Vagina (tissue), 2 donors: ENCODE data around the gene PTPRN2. TPM values are rescaled to one million over a fixed set of nuclear protein-coding genes. Genes with fewer than 3 reads are reported as not detected.

Experiments
- DNase-seq, 2 donors: peaks; one replicate each; pipeline ENCODE4 v3.0.0-alpha.2; 2017; ENCODE audit errors: extremely low spot score in 2 of 2
- H3K27ac ChIP-seq: fragments of 200-600 bp; sonication (generic); one replicate; pipeline ENCODE4 v1.5.1; 2019
- H3K27me3 ChIP-seq: fragments of 200-600 bp; sonication (generic); one replicate; pipeline ENCODE4 v1.5.1; 2019
- H3K36me3 ChIP-seq, 2 donors: fragments of 200-600 bp; sonication (generic); one replicate each; pipeline ENCODE4 v1.5.1; 2017 to 2019
- H3K4me1 ChIP-seq: fragments of 200-600 bp; sonication (generic); one replicate; pipeline ENCODE4 v1.5.1; 2019
- H3K4me3 ChIP-seq, 2 donors: fragments of 200-600 bp; sonication (generic); 1 replicate in 1 of 2; 2 replicates in 1 of 2; pipeline ENCODE4 v1.5.1; 2016 to 2019
- H3K9me3 ChIP-seq: fragments of 200-600 bp; sonication (generic); one replicate; pipeline ENCODE4 v1.5.1; 2019
- POLR2A ChIP-seq, 2 donors: fragments of 450-650 bp; IDR thresholded peaks; one replicate each; pipeline ENCODE4 v1.6.1; 2017; ENCODE audit warnings: antibody characterized with exemption in 2 of 2, mild to moderate bottlenecking in 2 of 2, moderate library complexity in 2 of 2
- POLR2AphosphoS5 ChIP-seq, 2 donors: sonication (generic); formaldehyde crosslinking; IDR thresholded peaks; one replicate each; pipeline ENCODE4 v1.9.0; 2017; ENCODE audit warnings: antibody characterized with exemption in 2 of 2, mild to moderate bottlenecking in 2 of 2, low read depth in 1 of 2; ENCODE audit not compliant: insufficient read depth in 1 of 2
- intact Hi-C: fragments of 100-400 bp; cut with DNase I; formaldehyde crosslinking; loops from one replicate; pipeline ENCODE4 v1.15.1; 2023
- total RNA-seq: library from RNA; depleted of rRNA; stranded (reverse); fragments of >200 nt; gene quantifications from one replicate; pipeline ENCODE4 v1.2.3, GENCODE V29; 2016
- TF ChIP-seq, protein P1 (sequence below), 3 experiments: fragments of 450-650 bp in 2 of 3; fragments of 200-600 bp in 1 of 3; sonication (generic) in 1 of 3; IDR thresholded peaks; one replicate each; pipeline ENCODE4 v1.5.1; 2017 to 2019; ENCODE audit warnings: antibody characterized with exemption in 3 of 3, mild to moderate bottlenecking in 2 of 3, moderate library complexity in 2 of 3

PTPRN2 gene
- total RNA-seq, 1 donor from 2014 or later = 7.4 TPM

DNA sequence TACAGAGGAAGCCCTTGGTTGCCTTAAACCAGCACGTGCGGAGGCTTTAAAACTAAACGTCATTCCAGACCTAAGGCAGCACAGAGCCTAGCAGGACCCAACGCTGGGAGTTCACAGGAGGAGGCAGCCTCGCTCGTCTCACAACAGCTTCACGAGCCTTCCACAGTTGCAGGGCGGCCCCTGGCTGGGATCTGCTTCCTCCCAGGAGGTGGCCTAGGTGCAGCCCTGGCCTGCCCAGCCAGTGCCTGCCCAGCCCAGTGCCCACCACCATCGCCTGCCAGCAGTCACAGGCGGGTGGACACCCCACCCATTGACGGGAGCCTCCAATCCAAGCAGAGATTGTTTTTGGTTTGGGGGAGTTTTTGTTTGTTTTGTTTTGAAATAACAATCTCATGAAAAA is 96.5 kb downstream of the PTPRN2 start:
- Histone ChIP-seq H3K4me3 (no peak overlapping the region), H3K36me3 (no peaks in the 10 kb centered on the region), H3K4me1 (no peaks in the 10 kb centered on the region), H3K9me3 (no peaks in the 10 kb centered on the region), H3K27ac (no peak overlapping the region), H3K27me3 (no peaks in the 10 kb centered on the region)
- no peak for DNase-seq
- TF ChIP-seq POLR2A (IDR thresholded peaks at IDR 0.05) (no peak), POLR2AphosphoS5 (IDR thresholded peaks at IDR 0.05; ENCODE audit: insufficient read depth in 1 of 2, low read depth in 1 of 2) (no peak)
- TF ChIP-seq, protein P1, sequence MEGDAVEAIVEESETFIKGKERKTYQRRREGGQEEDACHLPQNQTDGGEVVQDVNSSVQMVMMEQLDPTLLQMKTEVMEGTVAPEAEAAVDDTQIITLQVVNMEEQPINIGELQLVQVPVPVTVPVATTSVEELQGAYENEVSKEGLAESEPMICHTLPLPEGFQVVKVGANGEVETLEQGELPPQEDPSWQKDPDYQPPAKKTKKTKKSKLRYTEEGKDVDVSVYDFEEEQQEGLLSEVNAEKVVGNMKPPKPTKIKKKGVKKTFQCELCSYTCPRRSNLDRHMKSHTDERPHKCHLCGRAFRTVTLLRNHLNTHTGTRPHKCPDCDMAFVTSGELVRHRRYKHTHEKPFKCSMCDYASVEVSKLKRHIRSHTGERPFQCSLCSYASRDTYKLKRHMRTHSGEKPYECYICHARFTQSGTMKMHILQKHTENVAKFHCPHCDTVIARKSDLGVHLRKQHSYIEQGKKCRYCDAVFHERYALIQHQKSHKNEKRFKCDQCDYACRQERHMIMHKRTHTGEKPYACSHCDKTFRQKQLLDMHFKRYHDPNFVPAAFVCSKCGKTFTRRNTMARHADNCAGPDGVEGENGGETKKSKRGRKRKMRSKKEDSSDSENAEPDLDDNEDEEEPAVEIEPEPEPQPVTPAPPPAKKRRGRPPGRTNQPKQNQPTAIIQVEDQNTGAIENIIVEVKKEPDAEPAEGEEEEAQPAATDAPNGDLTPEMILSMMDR (IDR thresholded peaks at IDR 0.05) = no peak
- intact Hi-C loops = no loop called here

DNA sequence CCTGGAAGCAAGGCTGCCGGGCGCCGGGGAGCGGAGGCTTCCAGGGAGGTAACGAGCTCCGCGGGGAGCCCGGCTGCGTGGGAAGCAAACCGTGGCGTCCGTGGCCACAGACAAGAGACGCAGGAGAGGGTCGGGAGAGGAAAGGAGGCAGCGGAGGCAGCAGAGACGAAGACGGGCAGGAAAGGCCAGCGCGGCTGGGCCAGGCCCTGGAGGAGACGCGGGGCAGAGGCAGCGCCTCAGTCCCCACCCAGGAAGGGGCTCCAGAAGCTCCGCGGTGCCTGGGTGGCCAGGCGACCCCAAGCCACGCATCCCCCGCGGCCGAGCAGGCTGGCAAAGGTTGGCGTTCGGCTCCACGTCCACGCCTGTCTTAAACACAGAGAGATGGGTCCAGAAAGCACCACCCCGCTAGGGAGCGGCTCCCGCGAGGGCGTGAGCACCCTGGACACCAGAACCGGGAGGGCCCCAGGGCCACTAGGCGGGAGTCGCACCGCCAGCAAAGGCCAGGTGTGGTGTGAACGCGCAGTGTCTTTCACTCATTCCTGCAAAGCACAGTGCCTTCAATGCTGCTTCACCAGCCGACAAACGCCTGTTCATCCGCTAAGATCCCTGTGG is 97.3 kb downstream of the PTPRN2 start:
- H3K4me3 ChIP-seq = no peak overlapping the region
- no peak overlapping the region for H3K27ac ChIP-seq
- intact Hi-C loops = no loop called here
- H3K9me3 ChIP-seq = no peaks in the 10 kb centered on the region
- TF ChIP-seq, protein P1 (IDR thresholded peaks at IDR 0.05) = no peak
- TF ChIP-seq POLR2A (IDR thresholded peaks at IDR 0.05) (no peak), POLR2AphosphoS5 (IDR thresholded peaks at IDR 0.05; ENCODE audit: insufficient read depth in 1 of 2, low read depth in 1 of 2) (no peak)
- no peaks in the 10 kb centered on the region for H3K4me1 ChIP-seq
- DNase-seq = no peak
- no peaks in the 10 kb centered on the region for H3K36me3 ChIP-seq
- no peaks in the 10 kb centered on the region for H3K27me3 ChIP-seq

- H3K4me3 ChIP-seq = no peak overlapping the region
- no peaks in the 10 kb centered on the region for H3K27me3 ChIP-seq
- DNase-seq = no peak
- H3K9me3 ChIP-seq = no peaks in the 10 kb centered on the region
- no peak overlapping the region for H3K27ac ChIP-seq
- intact Hi-C loops = no loop called here
- no peaks in the 10 kb centered on the region for H3K36me3 ChIP-seq
- H3K4me1 ChIP-seq = no peaks in the 10 kb centered on the region
- TF ChIP-seq, protein P1 (IDR thresholded peaks at IDR 0.05) = no peak
- TF ChIP-seq POLR2A (IDR thresholded peaks at IDR 0.05) = no peak
- TF ChIP-seq POLR2AphosphoS5 (IDR thresholded peaks at IDR 0.05; ENCODE audit: insufficient read depth in 1 of 2, low read depth in 1 of 2) = no peak
Observed at GRCh38 chr7:158489462-158490155, 98.0 kb downstream of the PTPRN2 start.

DNA sequence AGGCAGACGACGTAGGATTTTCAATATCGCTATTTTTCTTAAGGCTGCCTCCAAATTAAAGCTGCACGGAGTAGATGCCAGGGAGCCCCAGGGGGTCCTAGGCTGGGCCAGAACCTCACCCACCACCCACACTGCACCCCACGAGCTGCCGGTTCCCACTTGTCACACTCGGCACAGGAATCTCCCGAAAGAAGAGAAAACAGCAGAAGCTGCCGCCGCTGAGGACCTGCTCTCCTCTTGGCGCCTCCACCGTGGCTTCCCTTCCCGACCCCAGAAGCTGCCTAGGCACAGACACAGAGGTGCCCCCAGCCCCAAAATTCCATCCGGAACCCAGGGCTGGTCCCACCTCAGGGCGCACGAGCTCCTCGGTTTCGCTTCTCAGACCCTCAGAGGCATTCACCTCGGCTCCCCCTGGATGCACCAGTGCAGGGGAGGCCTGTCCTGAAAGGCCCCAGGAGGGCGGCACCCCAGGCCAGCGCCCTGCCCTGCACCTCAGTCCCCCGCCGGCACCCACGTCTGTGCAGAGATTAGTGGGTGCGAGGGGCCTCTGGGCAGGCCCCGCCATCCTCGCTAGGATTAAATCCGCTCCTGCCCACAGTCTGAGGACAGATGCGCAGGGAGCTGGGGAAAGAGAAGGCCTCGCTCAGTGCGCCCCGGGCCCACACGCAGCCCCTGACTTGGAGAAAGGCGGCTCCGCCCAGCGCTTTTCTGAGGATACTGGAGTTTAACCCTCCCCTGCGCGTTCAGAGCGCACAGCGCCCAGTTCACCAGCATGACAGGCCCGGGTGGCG is 99.2 kb downstream of the PTPRN2 start:
- H3K27me3 ChIP-seq = no peaks in the 10 kb centered on the region
- no peak overlapping the region for H3K4me3 ChIP-seq
- H3K4me1 ChIP-seq = no peaks in the 10 kb centered on the region
- H3K36me3 ChIP-seq = no peaks in the 10 kb centered on the region
- DNase-seq = no peak
- no peaks in the 10 kb centered on the region for H3K9me3 ChIP-seq
- TF ChIP-seq POLR2A (IDR thresholded peaks at IDR 0.05) (no peak), POLR2AphosphoS5 (IDR thresholded peaks at IDR 0.05; ENCODE audit: insufficient read depth in 1 of 2, low read depth in 1 of 2) (no peak)
- TF ChIP-seq, protein P1 (IDR thresholded peaks at IDR 0.05) = no peak
- intact Hi-C loops = no loop called here
- H3K27ac ChIP-seq = no peak overlapping the region
